Testis (tissue), 3 donors: ENCODE data around the gene NR3C1. TPM values are rescaled to one million over a fixed set of nuclear protein-coding genes. Genes with fewer than 3 reads are reported as not detected.
"Not testable (repeated sequence)": the region's sequence is repeated elsewhere in the genome, so short reads cannot be mapped to it uniquely, and the experiment has no call there.

Experiments
- DNase-seq: peaks from one replicate; pipeline ENCODE4 v3.0.0-alpha.2; 2019
- H3K27ac ChIP-seq, 2 donors: fragments of 200-600 bp; sonication (generic); one replicate each; pipeline ENCODE4 v1.5.1; 2019
- H3K27me3 ChIP-seq: fragments of 200-600 bp; sonication (generic); one replicate; pipeline ENCODE4 v1.5.1; 2019
- H3K36me3 ChIP-seq: fragments of 200-600 bp; sonication (generic); one replicate; pipeline ENCODE4 v1.5.1; 2017; ENCODE audit warnings: low read depth; ENCODE audit errors: missing control alignments
- H3K4me1 ChIP-seq: fragments of 200-600 bp; sonication (generic); one replicate; pipeline ENCODE4 v1.5.1; 2019
- H3K4me3 ChIP-seq, 2 donors: fragments of 200-600 bp; sonication (generic); one replicate each; pipeline ENCODE4 v1.5.1; 2017 to 2019
- H3K9me3 ChIP-seq: fragments of 200-600 bp; sonication (generic); one replicate; pipeline ENCODE4 v1.5.1; 2017
- CTCF ChIP-seq, 3 experiments: fragments of 450-650 bp in 2 of 3; fragments of 200-600 bp in 1 of 3; sonication (generic) in 1 of 3; IDR thresholded peaks; one replicate each; pipeline ENCODE4 v1.5.1; 2016 to 2019; ENCODE audit warnings: antibody characterized with exemption in 3 of 3, mild to moderate bottlenecking in 2 of 3, moderate library complexity in 1 of 3
- POLR2A ChIP-seq: fragments of 450-650 bp; IDR thresholded peaks from one replicate; pipeline ENCODE4 v1.6.1; 2017; ENCODE audit warnings: antibody characterized with exemption, mild to moderate bottlenecking, moderate library complexity
- WGBS, 2 donors: methylation state at CpG; one replicate each; pipeline ENCODE4 v1.1.5; 2018; 5-methylcytosine and 5-hydroxymethylcytosine counted together
- intact Hi-C: fragments of 100-400 bp; cut with DNase I; formaldehyde crosslinking; loops from one replicate; pipeline ENCODE4 v1.15.1; 2023; ENCODE audit warnings: low total_unique reads
- polyA plus RNA-seq: library from polyadenylated mRNA; stranded (reverse); fragments of 350-450 nt; fragmentation: Illumina TruSeq; extraction: RNeasy Lipid Tissue Mini Kit (QIAGEN cat#74804); gene quantifications from one replicate; pipeline ENCODE4 v1.2.3, GENCODE V29; 2014; ENCODE audit warnings: low read depth, low replicate concordance; ENCODE audit not compliant: insufficient read depth
- total RNA-seq, 2 donors: library from RNA; depleted of rRNA; stranded (reverse); fragments of >200 nt; gene quantifications; one replicate each; pipeline ENCODE4 v1.2.3, GENCODE V29; 2016

The NR3C1 gene
- total and polyA plus RNA-seq, 3 donors from 2014 or later: 33.2 to 37.7 (median 34.3) TPM

GRCh38 chr5:143336485-143336884 is 67.0 kb downstream of the NR3C1 start:
- intact Hi-C loops: no loop called here
- no peaks in the 10 kb centered on the region for H3K27me3 ChIP-seq
- no peak for DNase-seq
- no peaks in the 10 kb centered on the region for H3K36me3 ChIP-seq
- H3K4me1 ChIP-seq: peaks cover 7% of the 10 kb centered on the region
- no peaks in the 10 kb centered on the region for H3K9me3 ChIP-seq
- H3K4me3 ChIP-seq: no peak overlapping the region
- TF ChIP-seq CTCF (IDR thresholded peaks at IDR 0.05) (no peak), POLR2A (no peak)
- no peak overlapping the region for H3K27ac ChIP-seq
- WGBS, 2 donors: 77 to 88% methylated on average over 6 of the region's 6 CpGs

GRCh38 chr5:143334903-143335302 is 68.6 kb downstream of the NR3C1 start:
- Histone ChIP-seq H3K4me1 (peaks cover 7% of the 10 kb centered on the region), H3K4me3 (no peak overlapping the region), H3K27me3 (no peaks in the 10 kb centered on the region), H3K9me3 (no peaks in the 10 kb centered on the region), H3K36me3 (no peaks in the 10 kb centered on the region), H3K27ac (no peak overlapping the region)
- TF ChIP-seq POLR2A (no peak), CTCF (IDR thresholded peaks at IDR 0.05) (no peak)
- intact Hi-C loops: no loop called here
- no peak for DNase-seq
- WGBS, 2 donors: 85 to 92% methylated on average over 3 of the region's 3 CpGs

GRCh38 chr5:143334380-143334779 is 69.1 kb downstream of the NR3C1 start:
- H3K27me3 ChIP-seq, H3K9me3 ChIP-seq, H3K4me1 ChIP-seq, H3K36me3 ChIP-seq, H3K4me3 ChIP-seq, H3K27ac ChIP-seq, DNase-seq, intact Hi-C loops: not testable (repeated sequence)
- 76 to 77% methylated on average over 3 of the region's 3 CpGs for WGBS, 2 donors

GRCh38 chr5:143331956-143332355 is 71.5 kb downstream of the NR3C1 start:
- intact Hi-C loops: no loop called here
- WGBS, 2 donors: 78 to 100% methylated on average over 1 of the region's 1 CpG
- Histone ChIP-seq H3K9me3 (no peaks in the 10 kb centered on the region), H3K4me3 (no peak overlapping the region), H3K27ac (no peak overlapping the region), H3K4me1 (peaks cover 7% of the 10 kb centered on the region), H3K36me3 (no peaks in the 10 kb centered on the region), H3K27me3 (no peaks in the 10 kb centered on the region)
- TF ChIP-seq CTCF (IDR thresholded peaks at IDR 0.05) (no peak), POLR2A (no peak)
- no peak for DNase-seq

GRCh38 chr5:143329843-143330242 is 73.6 kb downstream of the NR3C1 start:
- Histone ChIP-seq H3K4me1 (no peaks in the 10 kb centered on the region), H3K27ac (no peak overlapping the region), H3K9me3 (no peaks in the 10 kb centered on the region), H3K36me3 (no peaks in the 10 kb centered on the region), H3K27me3 (no peaks in the 10 kb centered on the region), H3K4me3 (no peak overlapping the region)
- TF ChIP-seq CTCF (IDR thresholded peaks at IDR 0.05) (no peak), POLR2A (no peak)
- 82 to 86% methylated on average over 2 of the region's 2 CpGs for WGBS, 2 donors
- intact Hi-C loops: no loop called here
- DNase-seq: no peak
